PC-9 (cell line): ENCODE measurements around the gene CEP72.
"Not testable (repeated sequence)": the region's sequence is repeated elsewhere in the genome, so short reads cannot be mapped to it uniquely, and the experiment has no call there.

ENCODE experiments used
- EZH2 ChIP-seq: fragments of 200-600 bp; sonication (generic); IDR thresholded peaks from 2 replicates; pipeline ENCODE4 v1.8.0; 2017; ENCODE audit warnings: antibody characterized with exemption, low read depth
- TF ChIP-seq, protein P1 (sequence below): fragments of 200-600 bp; sonication (generic); conservative IDR thresholded peaks from 2 replicates; pipeline ENCODE4 v1.6.1; 2017; ENCODE audit warnings: mixed run types, antibody characterized with exemption, mild to moderate bottlenecking, moderate library complexity

- TF ChIP-seq, protein P1, sequence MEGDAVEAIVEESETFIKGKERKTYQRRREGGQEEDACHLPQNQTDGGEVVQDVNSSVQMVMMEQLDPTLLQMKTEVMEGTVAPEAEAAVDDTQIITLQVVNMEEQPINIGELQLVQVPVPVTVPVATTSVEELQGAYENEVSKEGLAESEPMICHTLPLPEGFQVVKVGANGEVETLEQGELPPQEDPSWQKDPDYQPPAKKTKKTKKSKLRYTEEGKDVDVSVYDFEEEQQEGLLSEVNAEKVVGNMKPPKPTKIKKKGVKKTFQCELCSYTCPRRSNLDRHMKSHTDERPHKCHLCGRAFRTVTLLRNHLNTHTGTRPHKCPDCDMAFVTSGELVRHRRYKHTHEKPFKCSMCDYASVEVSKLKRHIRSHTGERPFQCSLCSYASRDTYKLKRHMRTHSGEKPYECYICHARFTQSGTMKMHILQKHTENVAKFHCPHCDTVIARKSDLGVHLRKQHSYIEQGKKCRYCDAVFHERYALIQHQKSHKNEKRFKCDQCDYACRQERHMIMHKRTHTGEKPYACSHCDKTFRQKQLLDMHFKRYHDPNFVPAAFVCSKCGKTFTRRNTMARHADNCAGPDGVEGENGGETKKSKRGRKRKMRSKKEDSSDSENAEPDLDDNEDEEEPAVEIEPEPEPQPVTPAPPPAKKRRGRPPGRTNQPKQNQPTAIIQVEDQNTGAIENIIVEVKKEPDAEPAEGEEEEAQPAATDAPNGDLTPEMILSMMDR = not testable (repeated sequence)
- not testable (repeated sequence) for TF ChIP-seq EZH2
These were observed 34.9 kb upstream of the CEP72 start for GRCh38 chr5:577214-577613.
